HCT116 (cell line): Measurements from ENCODE around the gene FSIP1. TPM values are rescaled to one million over a fixed set of nuclear protein-coding genes. Genes with fewer than 3 reads are reported as not detected.

Source experiments
- ATAC-seq: fragments of 200-7000 bp; cut with Tn5 transposase; 2 replicates; pipeline ENCODE4 v1.9.1; 2020; ENCODE audit warnings: mild to moderate bottlenecking, moderate library complexity
- BruUV-seq: library from RNA; stranded (reverse); fragments of 400-500 nt; replicated peaks from 2 replicates; lab custom pipeline; 2021; lab: Mats Ljungman, UMichigan
- CTCF ChIA-PET: fragments of 300-600 bp; sonication (Branson Sonifier 250); formaldehyde crosslinking; loops from one replicate; lab custom pipeline; 2021; ENCODE audit warnings: antibody characterized with exemption; lab: Charles Lee
- POLR2A ChIA-PET: fragments of 300-600, 350-600 bp; sonication (Branson Sonifier 250); formaldehyde crosslinking; loops from one replicate; lab custom pipeline; 2021; ENCODE audit warnings: antibody characterized with exemption; lab: Charles Lee
- RAD21 ChIA-PET, 2 experiments: fragments of 300-600 bp; sonication (Branson Sonifier 250); formaldehyde crosslinking; loops; one replicate each; lab custom pipeline; 2023; ENCODE audit warnings: low total read pairs in 2 of 2; ENCODE audit not compliant: uncharacterized antibody in 2 of 2, unreplicated experiment in 2 of 2, low non-redundant PET in 1 of 2; lab: Charles Lee
- DNase-seq: peaks from one replicate; pipeline ENCODE4 v3.0.0-alpha.2; 2010; ENCODE audit warnings: low read depth, low spot score
- H2AFZ ChIP-seq: fragments of 200-600 bp; shearing (Covaris generic), sonication (generic); 2 replicates; pipeline ENCODE4 v1.6.1; 2017; ENCODE audit warnings: low read depth, mixed run types, mixed read lengths, antibody characterized with exemption, low read length; ENCODE audit not compliant: poor library complexity, severe bottlenecking
- H3K27ac ChIP-seq: 2 replicates; pipeline ENCODE4 v1.5.1; 2012; ENCODE audit warnings: low read depth, low read length
- H3K27me3 ChIP-seq: fragments of 200-600 bp; sonication (generic); 2 replicates; pipeline ENCODE4 v1.6.1; 2016; ENCODE audit warnings: mixed run types, low read length, mixed read lengths; ENCODE audit not compliant: insufficient read depth
- H3K36me3 ChIP-seq, 2 experiments: fragments of 200-500 bp in 1 of 2; fragments of 200-600 bp in 1 of 2; sonication (Bioruptor generic) in 1 of 2; sonication (generic) in 1 of 2; 2 replicates each; pipeline versions ENCODE4 v1.5.1 to v1.6.1; 2014 to 2016; ENCODE audit warnings: low read length in 2 of 2, inconsistent platforms in 1 of 2, mixed read lengths in 1 of 2, mixed run types in 1 of 2; ENCODE audit not compliant: insufficient read depth in 2 of 2, control insufficient read depth in 1 of 2
- H3K4me1 ChIP-seq, 2 experiments: fragments of 200-600 bp in 1 of 2; sonication (generic) in 1 of 2; 2 replicates each; pipeline versions ENCODE4 v1.5.1 to v1.6.1; 2012 to 2017; ENCODE audit warnings: low read length in 2 of 2, inconsistent platforms in 1 of 2, mild to moderate bottlenecking in 1 of 2, mixed read lengths in 1 of 2, mixed run types in 1 of 2, moderate library complexity in 1 of 2; ENCODE audit not compliant: insufficient read depth in 2 of 2, control insufficient read depth in 1 of 2
- H3K4me2 ChIP-seq: fragments of 200-600 bp; sonication (generic); 2 replicates; pipeline ENCODE4 v1.6.1; 2017; ENCODE audit warnings: mixed run types, low read length, mixed read lengths
- H3K4me3 ChIP-seq, 2 experiments: fragments of 200-600 bp in 1 of 2; sonication (generic) in 1 of 2; replicated peaks in 1 of 2; 2 replicates each; pipeline ENCODE4 v1.5.1; 2011 to 2016; ENCODE audit warnings: low read length in 2 of 2, control low read depth in 1 of 2, low read depth in 1 of 2, mild to moderate bottlenecking in 1 of 2, mixed read lengths in 1 of 2, mixed run types in 1 of 2
- H3K79me2 ChIP-seq: fragments of 200-600 bp; sonication (generic); 2 replicates; pipeline ENCODE4 v1.6.1; 2017; ENCODE audit warnings: mild to moderate bottlenecking, mixed run types, low read length, moderate library complexity, mixed read lengths; ENCODE audit not compliant: insufficient read depth
- H3K9ac ChIP-seq: fragments of 200-600 bp; sonication (generic); 2 replicates; pipeline ENCODE4 v1.6.1; 2016; ENCODE audit warnings: low read length, mixed read lengths
- H3K9me2 ChIP-seq: fragments of 200-600 bp; sonication (generic), shearing (Covaris generic); 2 replicates; pipeline ENCODE4 v1.6.1; 2017; ENCODE audit warnings: mixed run types, mild to moderate bottlenecking, moderate library complexity; ENCODE audit not compliant: insufficient read depth
- H3K9me3 ChIP-seq, 2 experiments: fragments of 200-500 bp in 1 of 2; fragments of 200-600 bp in 1 of 2; sonication (Bioruptor generic) in 1 of 2; sonication (generic) in 1 of 2; 2 replicates each; pipeline ENCODE4 v1.6.1; 2014 to 2017; ENCODE audit warnings: low read length in 2 of 2, mixed read lengths in 2 of 2, inconsistent platforms in 1 of 2, low read depth in 1 of 2, mild to moderate bottlenecking in 1 of 2, mixed run types in 1 of 2, moderate library complexity in 1 of 2; ENCODE audit not compliant: control insufficient read depth in 1 of 2, insufficient read depth in 1 of 2
- H4K20me1 ChIP-seq: fragments of 200-600 bp; sonication (generic), shearing (Covaris generic); 2 replicates; pipeline ENCODE4 v1.6.1; 2017; ENCODE audit warnings: mixed run types, mild to moderate bottlenecking, moderate library complexity; ENCODE audit not compliant: insufficient read depth
- CBX3 ChIP-seq: IDR thresholded peaks from 2 replicates; pipeline ENCODE4 v1.6.1; 2012; ENCODE audit warnings: low read depth
- CEBPB ChIP-seq: IDR thresholded peaks from 2 replicates; pipeline ENCODE4 v1.6.1; 2012; ENCODE audit warnings: low read depth
- CTCF ChIP-seq, 3 experiments: fragments of 200-600 bp in 1 of 3; sonication (generic) in 1 of 3; IDR thresholded peaks in 2 of 3; conservative IDR thresholded peaks in 1 of 3; 2 replicates each; pipeline ENCODE4 v1.5.1; 2012 to 2017; ENCODE audit warnings: low read depth in 2 of 3, low read length in 2 of 3, antibody characterized with exemption in 1 of 3, borderline replicate concordance in 1 of 3, control low read depth in 1 of 3, mild to moderate bottlenecking in 1 of 3, mixed read lengths in 1 of 3, mixed run types in 1 of 3, moderate library complexity in 1 of 3; ENCODE audit not compliant: insufficient read depth in 1 of 3
- EGR1 ChIP-seq: IDR thresholded peaks from 2 replicates; pipeline ENCODE4 v1.6.1; 2012; ENCODE audit warnings: low read depth
- FOSL1 ChIP-seq: IDR thresholded peaks from 2 replicates; pipeline ENCODE4 v1.6.1; 2012; ENCODE audit warnings: low read depth
- JUND ChIP-seq: IDR thresholded peaks from 2 replicates; pipeline ENCODE4 v1.6.1; 2012
- MAX ChIP-seq: IDR thresholded peaks from 2 replicates; pipeline ENCODE4 v1.6.1; 2012
- POLR2AphosphoS5 ChIP-seq: IDR thresholded peaks from 2 replicates; pipeline ENCODE4 v1.6.1; 2011; ENCODE audit warnings: mild to moderate bottlenecking, low read depth, low read length, moderate library complexity
- SIN3A ChIP-seq: IDR thresholded peaks from 2 replicates; pipeline ENCODE4 v1.6.1; 2012; ENCODE audit warnings: low read depth
- SP1 ChIP-seq: IDR thresholded peaks from 2 replicates; pipeline ENCODE4 v1.6.1; 2012; ENCODE audit warnings: low read depth
- SRF ChIP-seq: IDR thresholded peaks from 2 replicates; pipeline ENCODE4 v1.6.1; 2012; ENCODE audit warnings: low read depth
- TCF7L2 ChIP-seq: IDR thresholded peaks from 2 replicates; pipeline ENCODE4 v1.7.0; 2011; ENCODE audit warnings: borderline replicate concordance, inconsistent platforms; ENCODE audit not compliant: insufficient read depth, insufficient read length; ENCODE audit errors: extremely low read depth
- ZBTB33 ChIP-seq: IDR thresholded peaks from 2 replicates; pipeline ENCODE4 v1.6.1; 2011; ENCODE audit warnings: mild to moderate bottlenecking, low read length, moderate library complexity; ENCODE audit not compliant: insufficient replicate concordance; ENCODE audit errors: extremely low read depth
- ZFX ChIP-seq: fragments of 450-650 bp; IDR thresholded peaks from 2 replicates; pipeline ENCODE4 v1.6.1; 2017
- ZNF274 ChIP-seq: fragments of 200-500 bp; sonication (Bioruptor generic); IDR thresholded peaks from 2 replicates; pipeline ENCODE4 v1.6.1; 2014; ENCODE audit warnings: mild to moderate bottlenecking, low read depth, low read length, inconsistent platforms
- intact Hi-C: fragments of 100-400 bp; cut with micrococcal nuclease; formaldehyde crosslinking; loops from 2 replicates; pipeline ENCODE4 v1.10.0; 2022
- total RNA-seq: library from RNA; stranded (reverse); gene quantifications from one replicate; pipeline ENCODE4 v1.2.1, GENCODE V29; 2021; ENCODE audit not compliant: unreplicated experiment

Gene FSIP1
- total RNA-seq, 1 experiment from 2014 or later, result 0.42 TPM

- TF ChIP-seq CEBPB (no peak), TCF7L2 (no peak), FOSL1 (no peak), CBX3 (no peak), MAX (no peak), ZNF274 (no peak), SIN3A (no peak), SRF (no peak)
- H2AFZ ChIP-seq, result no peak overlapping the region
- ATAC-seq, result no peak
- intact Hi-C loops, result no loop called here
- no peaks in the 10 kb centered on the region for H3K36me3 ChIP-seq
- DNase-seq, result no peak
- no TSS peak for BruUV-seq
- H3K27ac ChIP-seq, result no peak overlapping the region
- CTCF ChIA-PET, result interaction anchor here (1.7 kb wide), 1 partner anchor 66 kb away, joined by 9 read pairs; no protein-coding TSS in a partner anchor
- H3K27me3 ChIP-seq, result no peaks in the 10 kb centered on the region
- POLR2A ChIA-PET, result no interaction called here
- no peak overlapping the region for H3K4me3 ChIP-seq
- H3K9me2 ChIP-seq, result no peaks in the 10 kb centered on the region
- RAD21 ChIA-PET, result no interaction called here
- H3K79me2 ChIP-seq, result no peaks in the 10 kb centered on the region
- H3K4me1 ChIP-seq, result no peaks in the 10 kb centered on the region
- H3K9me3 ChIP-seq, result no peaks in the 10 kb centered on the region
- H3K4me2 ChIP-seq, result no peak overlapping the region
- H4K20me1 ChIP-seq, result no peaks in the 10 kb centered on the region
- H3K9ac ChIP-seq, result no peak overlapping the region
Measured at GRCh38 chr15:39690881-39691634, 91.6 kb downstream of the FSIP1 start.

- RAD21 ChIA-PET, result no interaction called here
- TF ChIP-seq MAX (no peak), SRF (no peak), ZBTB33 (no peak), CTCF (IDR thresholded peaks at IDR 0.05 in 2 of 3, conservative IDR thresholded peaks at IDR 0.05 in 1 of 3; ENCODE audit: borderline replicate concordance in 1 of 3, insufficient read depth in 1 of 3, low read depth in 2 of 3, low read length in 2 of 3) (no peak), SIN3A (no peak), EGR1 (no peak), JUND (no peak), SP1 (no peak), ZFX (no peak), FOSL1 (no peak), CBX3 (no peak), ZNF274 (no peak), POLR2AphosphoS5 (no peak)
Measured at GRCh38 chr15:39687965-39688364, 94.7 kb downstream of the FSIP1 start.

More at GRCh38 chr15:39687965-39688364, 94.7 kb downstream of the FSIP1 start:
- intact Hi-C loops, result loop anchor here (10.0 kb wide), 2 partner anchors 337 to 627 kb away; no protein-coding TSS in a partner anchor
- no peak for ATAC-seq
- H3K36me3 ChIP-seq, result no peaks in the 10 kb centered on the region
- H3K9me2 ChIP-seq, result no peaks in the 10 kb centered on the region
- H3K4me2 ChIP-seq, result no peak overlapping the region
- ChIA-PET CTCF (interaction anchor here (2.8 kb wide), 1 partner anchor 70 kb away, joined by 91 read pairs; no protein-coding TSS in a partner anchor), POLR2A (no interaction called here)
- no peaks in the 10 kb centered on the region for H3K4me1 ChIP-seq
- no peaks in the 10 kb centered on the region for H3K79me2 ChIP-seq
- no peak overlapping the region for H3K9ac ChIP-seq
- no TSS peak for BruUV-seq
- H3K27me3 ChIP-seq, result no peaks in the 10 kb centered on the region
- no peaks in the 10 kb centered on the region for H3K9me3 ChIP-seq
- no peak for DNase-seq
- no peaks in the 10 kb centered on the region for H4K20me1 ChIP-seq
- no peak overlapping the region for H2AFZ ChIP-seq
- H3K27ac ChIP-seq, result no peak overlapping the region
- H3K4me3 ChIP-seq, result no peak overlapping the region
